CD4-positive, alpha-beta T cell treated with Interleukin-15 for 4 hours (primary cell): ENCODE results near the gene PTPRR.

Source experiments
- DNase-seq: peaks from one replicate; pipeline ENCODE4 v3.0.0-alpha.2; 2020; ENCODE audit warnings: low spot score

PTPRR gene

GRCh38 chr12:70645494-70646317, 274.8 kb downstream of the PTPRR start:
- DNase-seq = peak; percentile 5

GRCh38 chr12:70644861-70645260, 275.7 kb downstream of the PTPRR start:
- no peak for DNase-seq

- DNase-seq = no peak
Observed at GRCh38 chr12:70643939-70644338, 276.6 kb downstream of the PTPRR start.

GRCh38 chr12:70641691-70642090, 278.8 kb downstream of the PTPRR start:
- DNase-seq = no peak

- no peak for DNase-seq
Observed at GRCh38 chr12:70640901-70641300, 279.6 kb downstream of the PTPRR start.

GRCh38 chr12:70639535-70639934, 281.0 kb downstream of the PTPRR start:
- DNase-seq = no peak

GRCh38 chr12:70638639-70639360, 281.7 kb downstream of the PTPRR start:
- no peak for DNase-seq

- DNase-seq = no peak
Observed at GRCh38 chr12:70637303-70638085, 283.0 kb downstream of the PTPRR start, which contains the start of gene PTPRB. TSS of gene PTPRB (minus strand) at chr12:70637429. CDS start at chr12:70637395, 34 bp downstream.

- DNase-seq = no peak
Observed at GRCh38 chr12:70635755-70636154, 284.8 kb downstream of the PTPRR start.

- DNase-seq = no peak
Observed at GRCh38 chr12:70628701-70629480, 291.6 kb downstream of the PTPRR start.

- no peak for DNase-seq
Observed at GRCh38 chr12:70627677-70628076, 292.9 kb downstream of the PTPRR start.

GRCh38 chr12:70626180-70626579, 294.4 kb downstream of the PTPRR start:
- no peak for DNase-seq

GRCh38 chr12:70619471-70620152, 300.9 kb downstream of the PTPRR start:
- DNase-seq = no peak

- no peak for DNase-seq
Observed at GRCh38 chr12:70618371-70618770, 302.2 kb downstream of the PTPRR start.

- DNase-seq = no peak
Observed at GRCh38 chr12:70617450-70617849, 303.1 kb downstream of the PTPRR start.

GRCh38 chr12:70615174-70615866, 305.2 kb downstream of the PTPRR start:
- no peak for DNase-seq

GRCh38 chr12:70609739-70610491, 310.6 kb downstream of the PTPRR start:
- DNase-seq = no peak

- DNase-seq = no peak
Observed at GRCh38 chr12:70609203-70609602, 311.3 kb downstream of the PTPRR start.

GRCh38 chr12:70608184-70608583, 312.4 kb downstream of the PTPRR start:
- no peak for DNase-seq

- DNase-seq = no peak
Observed at GRCh38 chr12:70607107-70607506, 313.4 kb downstream of the PTPRR start.
